NOMO-1 (cell line): ENCODE measurements around the gene LRRN1.
"Not testable (repeated sequence)": the region's sequence is repeated elsewhere in the genome, so short reads cannot be mapped to it uniquely, and the experiment has no call there.

Source experiments
- DNase-seq, 2 experiments: peaks; one replicate each; lab custom pipeline; 2025; ENCODE audit not compliant: unreplicated experiment in 2 of 2; lab: John Stamatoyannopoulos, UW

LRRN1 gene

DNA sequence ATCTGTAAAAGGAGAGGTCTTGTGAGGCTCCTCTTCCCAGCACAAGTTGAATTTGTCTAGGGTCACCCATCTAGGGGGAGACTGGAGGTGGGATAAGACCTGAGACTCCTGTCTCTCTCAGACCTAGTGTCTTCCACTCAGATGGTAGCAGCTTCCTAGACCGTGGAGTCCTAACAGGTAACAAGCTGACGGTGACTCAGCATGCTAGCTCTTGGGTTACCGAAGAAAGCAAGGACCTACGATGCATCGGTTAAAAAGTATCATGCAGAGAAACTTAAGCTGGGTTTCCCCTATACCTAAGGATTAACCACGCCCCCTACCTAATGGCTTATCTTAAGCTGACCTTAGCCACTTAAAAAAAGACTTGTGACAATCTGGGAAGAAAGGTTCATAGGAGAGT lies 7.6 kb downstream of the LRRN1 start:
- no peak for DNase-seq

DNA sequence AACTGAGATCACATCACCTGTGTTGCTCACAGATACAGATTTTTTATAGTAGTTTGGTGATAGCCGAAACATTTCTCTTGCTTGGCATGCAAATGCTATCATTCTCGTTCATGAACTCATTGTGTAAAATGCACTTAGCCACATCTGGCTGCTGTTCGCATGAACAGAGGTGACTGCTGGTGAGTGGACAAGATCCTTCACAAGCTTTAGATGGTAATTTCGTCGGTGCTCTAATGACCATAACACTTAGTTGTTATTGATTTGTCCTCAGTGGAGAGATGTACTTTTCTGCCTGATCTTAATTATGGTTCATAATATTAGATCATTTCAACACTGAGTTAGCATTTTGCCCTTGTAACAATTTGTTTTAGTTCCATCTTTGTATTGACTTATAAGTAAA lies 13.8 kb downstream of the LRRN1 start:
- no peak for DNase-seq

DNA sequence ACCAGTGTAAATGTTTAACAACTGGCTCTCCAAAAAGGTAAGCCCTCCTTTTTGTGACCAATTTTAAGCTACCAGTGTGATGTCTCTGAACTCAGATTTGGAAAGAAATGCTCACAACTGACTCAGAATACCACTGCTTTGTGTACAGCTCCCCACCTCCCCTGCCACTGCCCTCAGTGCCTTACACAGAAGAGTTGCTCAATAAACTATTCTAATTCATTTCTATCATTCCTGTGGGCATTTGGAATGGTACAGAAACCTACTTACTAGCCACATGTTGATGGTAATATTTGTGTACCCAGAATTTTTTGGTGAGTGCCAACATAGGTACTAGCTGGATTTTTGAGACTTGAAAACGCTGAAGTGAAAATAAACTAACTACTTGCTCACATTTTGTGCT lies 16.0 kb downstream of the LRRN1 start:
- no peak for DNase-seq

DNA sequence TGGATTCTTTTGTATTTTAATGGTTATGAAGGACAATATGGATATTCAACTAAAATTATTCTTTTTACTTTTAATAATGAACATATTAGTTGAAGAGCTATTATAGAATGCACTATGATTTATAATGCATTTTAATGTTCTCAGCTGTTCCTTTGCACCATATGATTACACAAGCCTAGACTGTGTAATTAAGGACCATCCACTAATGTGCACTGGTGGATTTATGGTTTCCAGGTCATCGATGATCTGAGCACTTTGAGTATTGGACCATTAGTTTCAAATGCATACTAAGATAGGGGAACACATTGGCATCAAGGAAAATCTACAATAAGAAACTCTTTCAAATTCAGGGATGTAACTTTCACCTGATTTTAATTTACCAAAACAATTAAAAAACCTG lies 16.8 kb downstream of the LRRN1 start:
- no peak for DNase-seq

DNA sequence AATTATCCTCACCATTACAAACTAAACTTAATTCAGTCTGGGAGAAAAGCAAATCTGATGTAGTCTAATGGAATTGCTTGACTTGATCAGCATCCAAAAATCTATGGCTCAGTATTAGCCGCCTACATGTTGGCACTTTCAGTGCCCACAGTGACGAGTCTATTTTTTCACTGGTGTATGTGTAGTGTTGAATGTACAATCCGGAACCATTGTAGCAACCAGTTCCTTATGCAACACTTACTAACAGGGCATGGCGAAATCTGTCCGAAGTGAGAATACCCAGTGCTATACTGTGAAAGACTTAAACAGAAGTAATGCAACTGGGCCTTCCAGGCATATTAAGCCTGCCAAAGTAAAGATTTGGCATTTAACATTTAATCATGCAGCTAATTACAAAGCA lies 18.6 kb downstream of the LRRN1 start:
- peak; percentile 40 to 92 for DNase-seq

- DNase-seq: no peak
These were observed 22.5 kb downstream of the LRRN1 start for GRCh38 chr3:3821777-3822176.

DNA sequence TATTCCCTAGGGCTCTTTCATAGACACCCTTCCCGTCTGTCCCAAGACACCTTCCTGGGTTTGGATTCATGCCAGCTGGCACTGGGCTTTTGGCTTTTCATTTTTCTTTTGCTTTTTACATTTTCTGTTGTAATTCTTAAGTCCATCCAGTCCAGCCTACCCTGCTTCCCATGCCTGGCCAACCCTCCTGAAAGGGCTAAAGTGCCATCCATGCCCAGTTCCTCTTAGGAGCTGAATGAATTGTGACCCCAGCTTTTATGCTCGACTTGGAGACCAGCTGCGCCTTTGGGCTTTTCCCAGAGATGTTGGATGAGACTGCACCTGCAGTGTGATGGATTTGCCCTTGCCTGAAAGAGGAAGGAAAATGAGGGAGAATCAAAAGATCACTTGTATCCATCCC lies 25.8 kb downstream of the LRRN1 start:
- DNase-seq: no peak

GRCh38 chr3:3826521-3826920 lies 27.3 kb downstream of the LRRN1 start:
- DNase-seq: no peak

- no peak for DNase-seq
These were observed 27.9 kb downstream of the LRRN1 start for GRCh38 chr3:3827111-3827510.

DNA sequence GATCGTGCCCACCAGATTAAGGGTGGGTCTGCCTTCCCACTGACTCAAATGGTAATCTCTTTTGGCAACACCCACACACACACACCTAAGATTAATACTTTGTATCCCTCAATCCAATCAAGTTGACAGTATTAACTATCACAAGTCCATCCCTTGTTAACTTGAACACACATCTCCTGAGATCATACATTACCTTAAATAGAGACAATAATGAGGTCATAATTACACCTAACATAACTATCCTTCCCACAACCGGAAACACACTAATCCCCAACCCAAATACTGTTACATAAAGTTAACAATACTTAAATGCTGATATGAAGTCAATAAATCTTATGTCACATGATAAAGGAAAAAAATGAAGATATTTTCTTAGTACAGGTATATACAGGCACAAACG lies 29.2 kb downstream of the LRRN1 start:
- not testable (repeated sequence) for DNase-seq

- DNase-seq: no peak
These were observed 37.6 kb downstream of the LRRN1 start for GRCh38 chr3:3836845-3837244.

- no peak for DNase-seq
These were observed 43.1 kb downstream of the LRRN1 start for GRCh38 chr3:3842356-3842755.

- no peak for DNase-seq
These were observed 49.0 kb downstream of the LRRN1 start for GRCh38 chr3:3847994-3848922.

GRCh38 chr3:3848923-3849275 lies 49.7 kb downstream of the LRRN1 start:
- DNase-seq: no peak

- DNase-seq: peak in 1 of 2 experiments; percentile 22
These were observed 52.5 kb downstream of the LRRN1 start for GRCh38 chr3:3851621-3852323.

- DNase-seq: peak; percentile 51 to 79
These were observed 54.3 kb downstream of the LRRN1 start for GRCh38 chr3:3853544-3853943.

- no peak for DNase-seq
These were observed 55.8 kb downstream of the LRRN1 start for GRCh38 chr3:3855056-3855455.

DNA sequence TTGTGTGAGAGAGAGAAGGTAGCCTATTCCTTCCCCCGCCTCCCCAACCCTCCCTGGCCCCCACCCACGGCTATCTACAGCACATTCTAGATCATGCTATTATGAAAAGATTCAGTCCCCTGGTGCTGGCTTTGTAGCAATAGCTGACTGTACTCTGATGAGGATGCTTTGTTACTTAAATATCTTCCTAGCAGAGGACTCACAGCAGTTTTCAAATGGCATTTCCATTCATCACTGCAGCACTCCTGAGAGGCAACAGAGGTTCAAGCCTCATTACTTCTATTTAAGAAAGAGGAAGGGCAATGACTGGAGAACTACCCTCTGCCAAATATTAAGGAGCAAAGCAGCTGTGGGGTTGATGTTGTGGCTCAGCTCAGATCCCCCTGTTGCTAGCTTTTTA lies 61.0 kb downstream of the LRRN1 start:
- no peak for DNase-seq

- peak in 1 of 2 experiments; percentile 32 for DNase-seq
These were observed 63.3 kb downstream of the LRRN1 start for GRCh38 chr3:3862534-3862933.

DNA sequence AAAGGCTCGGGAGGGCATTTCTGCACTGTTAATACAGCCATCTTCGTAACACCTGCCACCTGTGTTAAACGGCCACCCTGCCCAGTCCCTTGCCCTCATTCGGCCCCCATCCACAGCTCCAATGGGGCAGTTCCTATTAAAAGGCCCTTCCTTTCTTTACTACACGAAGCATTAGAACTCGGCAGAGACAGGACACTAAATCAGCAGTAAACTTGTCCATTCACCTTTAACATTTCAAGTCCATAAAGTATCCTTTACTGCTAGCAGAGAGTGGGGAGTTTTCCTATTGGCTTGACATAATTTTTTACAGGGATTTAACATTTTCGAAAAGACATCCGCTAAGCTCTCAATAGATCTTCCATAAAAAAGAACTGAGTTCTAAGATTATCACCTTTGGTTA lies 76.3 kb downstream of the LRRN1 start:
- DNase-seq: no peak

GRCh38 chr3:3881050-3881449 lies 81.8 kb downstream of the LRRN1 start:
- no peak for DNase-seq

- not testable (repeated sequence) for DNase-seq
These were observed 88.1 kb downstream of the LRRN1 start for GRCh38 chr3:3887311-3887710.
